GM23248 (cell line): ENCODE measurements around the gene EBI3.

ENCODE experiments used
- EZH2 ChIP-seq: fragments of 200-600 bp; sonication (generic); IDR thresholded peaks from 2 replicates; pipeline ENCODE4 v1.6.1; 2018; ENCODE audit warnings: antibody characterized with exemption, mild to moderate bottlenecking; ENCODE audit not compliant: insufficient read depth, poor library complexity, severe bottlenecking
- EZH2phosphoT487 ChIP-seq: fragments of 200-600 bp; sonication (generic); IDR thresholded peaks from 2 replicates; pipeline ENCODE4 v1.6.1; 2018; ENCODE audit warnings: antibody characterized with exemption, moderate library complexity, mild to moderate bottlenecking, low read depth; ENCODE audit not compliant: insufficient read depth

DNA sequence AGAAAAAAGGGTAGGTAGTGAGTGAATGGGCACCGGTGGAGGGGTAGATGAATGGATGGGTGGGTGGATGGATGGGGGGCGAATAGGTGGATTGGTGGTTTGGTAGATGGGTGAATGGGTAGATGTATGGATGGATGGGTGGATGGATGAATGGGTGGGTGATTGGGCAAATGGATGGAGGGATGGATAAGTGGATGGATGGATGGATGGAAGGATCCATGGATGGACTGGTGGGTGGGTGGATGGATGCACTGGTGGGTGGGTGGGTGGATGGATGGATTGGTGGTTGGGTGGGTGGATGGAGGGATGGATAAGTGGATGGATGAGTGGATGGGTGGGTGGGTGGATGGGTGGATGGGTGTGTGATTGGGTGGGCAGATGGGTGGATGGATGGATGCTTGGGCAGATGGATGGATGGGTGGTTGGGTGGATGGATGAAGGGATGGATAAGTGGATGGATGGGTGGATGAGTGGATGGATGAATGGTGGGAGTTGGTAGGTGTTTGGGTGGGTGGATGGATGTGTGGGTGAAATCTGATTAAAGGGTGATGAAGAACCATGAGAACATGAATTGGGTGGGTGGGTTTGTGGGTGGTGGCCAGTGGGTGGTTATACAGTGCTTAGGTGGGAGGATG lies 44.5 kb upstream of the EBI3 start:
- TF ChIP-seq EZH2 (no peak), EZH2phosphoT487 (no peak)
